Measurements from ENCODE around the gene S100A6. TPM values are rescaled to one million over a fixed set of nuclear protein-coding genes. Genes with fewer than 3 reads are reported as not detected.

S100A6 gene
- total RNA-seq, 2 donors from 2014 or later, result 3.7 to 7.5 TPM

GRCh38 chr1:153485863-153486262, 49.9 kb downstream of the S100A6 start:
- H3K4me3 ChIP-seq (ENCODE audit: low read length), result no peak overlapping the region
- H3K9ac ChIP-seq (ENCODE audit: extremely low read depth, low read length, poor library complexity, severe bottlenecking), result no peak overlapping the region
- H3K27ac ChIP-seq (ENCODE audit: low read depth, low read length), result no peak overlapping the region
- Mint-ChIP-seq H3K27ac (no peak overlapping the region), H3K4me3 (no peak overlapping the region), H3K27me3 (ENCODE audit: insufficient read depth) (peaks cover under 1% of the 10 kb centered on the region), H3K9me3 (no peaks in the 10 kb centered on the region), H3K4me1 (peaks cover 7% of the 10 kb centered on the region), H3K36me3 (ENCODE audit: low read depth) (no peaks in the 10 kb centered on the region)
- H3K4me1 ChIP-seq (ENCODE audit: control insufficient read depth, insufficient read depth, low read length), result no peaks in the 10 kb centered on the region
- no peaks in the 10 kb centered on the region for H3K27me3 ChIP-seq (ENCODE audit: control insufficient read depth, insufficient read depth, low read length, poor library complexity, severe bottlenecking)
- WGBS, 2 experiments (ENCODE audit: insufficient coverage in 1 of 2, insufficient read length in 1 of 2), result 62 to 90% methylated on average over 2 of the region's 2 CpGs
- H3K36me3 ChIP-seq (ENCODE audit: control insufficient read depth, insufficient read depth, low read length), result no peaks in the 10 kb centered on the region
- peak; percentile 40 for DNase-seq
- no peaks in the 10 kb centered on the region for H3K9me3 ChIP-seq (ENCODE audit: control insufficient read depth, low read length)
- TF ChIP-seq CTCF (conservative IDR thresholded peaks at IDR 0.05), result no peak

Other genes starting within 250 kb of the S100A6 start
- gene PGLYRP3, start 223.0 kb downstream of the S100A6 start, total RNA-seq, result not detected
- not detected for gene PGLYRP4, start 187.2 kb downstream of the S100A6 start, total RNA-seq
- not detected for gene S100A9, start 178.1 kb downstream of the S100A6 start, total RNA-seq
- not detected for gene S100A12, start 160.4 kb downstream of the S100A6 start, total RNA-seq
- not detected for gene S100A8, start 144.9 kb downstream of the S100A6 start, total RNA-seq
- gene S100A7A, start 119.5 kb downstream of the S100A6 start, total RNA-seq, result not detected
- gene S100A7, start 75.3 kb downstream of the S100A6 start, total RNA-seq, result not detected
- gene S100A5, start 4.9 kb upstream of the S100A6 start, total RNA-seq, result not detected
- 1 to 10 TPM; 4.9 to 6.2 TPM for gene S100A4, start 9.8 kb upstream of the S100A6 start, total RNA-seq
- not detected for gene S100A3, start 13.3 kb upstream of the S100A6 start, total RNA-seq
- gene S100A2, start 29.9 kb upstream of the S100A6 start, total RNA-seq, result 1 to 10 TPM in 1 of 2 donors, under 1 TPM in 1; 0.92 to 3.1 TPM
- gene S100A16, start 77.1 kb upstream of the S100A6 start, total RNA-seq, result 100 to 1,000 TPM; 149 to 152 TPM
- gene S100A14, start 80.3 kb upstream of the S100A6 start, total RNA-seq, result 100 to 1,000 TPM in 1 of 2 donors, 10 to 100 TPM in 1; 53.8 to 119 TPM
- 100 to 1,000 TPM; 224 to 284 TPM for gene S100A13, start 91.5 kb upstream of the S100A6 start, total RNA-seq
- gene S100A1, start 92.4 kb upstream of the S100A6 start, total RNA-seq, result 1 to 10 TPM; 1.8 to 5.0 TPM
- 100 to 1,000 TPM in 1 of 2 donors, 10 to 100 TPM in 1; 98.4 to 117 TPM for gene CHTOP, start 98.1 kb upstream of the S100A6 start, total RNA-seq
- gene SNAPIN, start 122.7 kb upstream of the S100A6 start, total RNA-seq, result 10 to 100 TPM; 23.5 to 25.5 TPM
- 100 to 1,000 TPM; 280 to 315 TPM for gene ILF2, start 135.0 kb upstream of the S100A6 start, total RNA-seq
- gene NPR1, start 142.7 kb upstream of the S100A6 start, total RNA-seq, result 1 to 10 TPM; 2.7 to 4.5 TPM
- 100 to 1,000 TPM in 1 of 2 donors, 10 to 100 TPM in 1; 94.4 to 117 TPM for gene INTS3, start 192.1 kb upstream of the S100A6 start, total RNA-seq
- 10 to 100 TPM; 60.6 to 64.5 TPM for gene SLC27A3, start 239.4 kb upstream of the S100A6 start, total RNA-seq

All from endodermal cell (in vitro differentiated cells).